ENCODE results near the gene CCDC13.

DNA sequence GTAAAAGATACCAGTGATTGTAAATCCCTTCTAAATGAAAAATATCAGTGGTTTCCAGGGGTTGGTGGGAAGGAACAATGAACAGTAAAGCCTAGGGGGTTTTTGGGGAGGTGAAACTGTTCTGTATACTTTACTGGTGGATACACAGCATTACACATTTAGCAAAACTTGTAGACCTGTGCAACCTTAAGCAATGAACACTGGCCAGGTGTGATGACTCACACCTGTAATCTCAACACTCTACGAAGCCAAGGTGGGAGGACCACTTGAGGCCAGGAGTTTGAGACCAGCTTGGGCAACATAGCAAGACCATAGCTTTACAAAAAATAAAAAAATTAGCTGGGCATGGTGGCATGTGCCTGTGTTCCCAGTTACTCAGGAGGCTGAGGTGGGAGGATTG, 1.8 kb downstream of the CCDC13 start:
- TF ChIP-seq POLR2A (IDR thresholded peaks at IDR 0.05; ENCODE audit: low read depth, low read length) (no peak), RBBP5 (conservative IDR thresholded peaks at IDR 0.05) (no peak), BHLHE40 (IDR thresholded peaks at IDR 0.05; ENCODE audit: borderline replicate concordance in 1 of 2, low read depth in 2 of 2, low read length in 1 of 2) (no peak)
- TF ChIP-seq, protein P1, sequence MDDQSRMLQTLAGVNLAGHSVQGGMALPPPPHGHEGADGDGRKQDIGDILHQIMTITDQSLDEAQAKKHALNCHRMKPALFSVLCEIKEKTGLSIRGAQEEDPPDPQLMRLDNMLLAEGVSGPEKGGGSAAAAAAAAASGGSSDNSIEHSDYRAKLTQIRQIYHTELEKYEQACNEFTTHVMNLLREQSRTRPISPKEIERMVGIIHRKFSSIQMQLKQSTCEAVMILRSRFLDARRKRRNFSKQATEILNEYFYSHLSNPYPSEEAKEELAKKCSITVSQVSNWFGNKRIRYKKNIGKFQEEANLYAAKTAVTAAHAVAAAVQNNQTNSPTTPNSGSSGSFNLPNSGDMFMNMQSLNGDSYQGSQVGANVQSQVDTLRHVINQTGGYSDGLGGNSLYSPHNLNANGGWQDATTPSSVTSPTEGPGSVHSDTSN (IDR thresholded peaks at IDR 0.05; ENCODE audit: insufficient replicate concordance, low read depth, low read length): no peak

Measured in GM12878 (cell line).